Smooth muscle cell of the pulmonary artery (primary cell): Measurements from ENCODE around the gene DIPK2B. TPM values are rescaled to one million over a fixed set of nuclear protein-coding genes. Genes with fewer than 3 reads are reported as not detected.

Source experiments
- total RNA-seq: library from RNA; depleted of rRNA; stranded (reverse); fragments of >200 nt; gene quantifications from 2 replicates; pipeline ENCODE4 v1.2.3, GENCODE V29; 2014

DIPK2B gene
- under 0.01 TPM in 1 of 2 replicates, not detected in the other for total RNA-seq

GRCh38 chrX:45200741-45201234 is at the start of gene DIPK2B:
DIPK2B (minus strand) TSS chrX:45200876; CDS start chrX:45200826, 50 bp downstream.

